ENCODE data around the gene ATOH8.

- TF ChIP-seq FOXM1 (IDR thresholded peaks at IDR 0.05; ENCODE audit: borderline replicate concordance, low read depth) (no peak), MAX (IDR thresholded peaks at IDR 0.05) (no peak), RAD21 (IDR thresholded peaks at IDR 0.05; ENCODE audit: low read depth) (no peak), YY1 (IDR thresholded peaks at IDR 0.05; ENCODE audit: low read depth) (no peak), TEAD4 (IDR thresholded peaks at IDR 0.05) (no peak), EP300 (IDR thresholded peaks at IDR 0.05; ENCODE audit: borderline replicate concordance) (no peak), TAF1 (IDR thresholded peaks at IDR 0.05; ENCODE audit: low read depth) (no peak)
- TF ChIP-seq, protein P1, sequence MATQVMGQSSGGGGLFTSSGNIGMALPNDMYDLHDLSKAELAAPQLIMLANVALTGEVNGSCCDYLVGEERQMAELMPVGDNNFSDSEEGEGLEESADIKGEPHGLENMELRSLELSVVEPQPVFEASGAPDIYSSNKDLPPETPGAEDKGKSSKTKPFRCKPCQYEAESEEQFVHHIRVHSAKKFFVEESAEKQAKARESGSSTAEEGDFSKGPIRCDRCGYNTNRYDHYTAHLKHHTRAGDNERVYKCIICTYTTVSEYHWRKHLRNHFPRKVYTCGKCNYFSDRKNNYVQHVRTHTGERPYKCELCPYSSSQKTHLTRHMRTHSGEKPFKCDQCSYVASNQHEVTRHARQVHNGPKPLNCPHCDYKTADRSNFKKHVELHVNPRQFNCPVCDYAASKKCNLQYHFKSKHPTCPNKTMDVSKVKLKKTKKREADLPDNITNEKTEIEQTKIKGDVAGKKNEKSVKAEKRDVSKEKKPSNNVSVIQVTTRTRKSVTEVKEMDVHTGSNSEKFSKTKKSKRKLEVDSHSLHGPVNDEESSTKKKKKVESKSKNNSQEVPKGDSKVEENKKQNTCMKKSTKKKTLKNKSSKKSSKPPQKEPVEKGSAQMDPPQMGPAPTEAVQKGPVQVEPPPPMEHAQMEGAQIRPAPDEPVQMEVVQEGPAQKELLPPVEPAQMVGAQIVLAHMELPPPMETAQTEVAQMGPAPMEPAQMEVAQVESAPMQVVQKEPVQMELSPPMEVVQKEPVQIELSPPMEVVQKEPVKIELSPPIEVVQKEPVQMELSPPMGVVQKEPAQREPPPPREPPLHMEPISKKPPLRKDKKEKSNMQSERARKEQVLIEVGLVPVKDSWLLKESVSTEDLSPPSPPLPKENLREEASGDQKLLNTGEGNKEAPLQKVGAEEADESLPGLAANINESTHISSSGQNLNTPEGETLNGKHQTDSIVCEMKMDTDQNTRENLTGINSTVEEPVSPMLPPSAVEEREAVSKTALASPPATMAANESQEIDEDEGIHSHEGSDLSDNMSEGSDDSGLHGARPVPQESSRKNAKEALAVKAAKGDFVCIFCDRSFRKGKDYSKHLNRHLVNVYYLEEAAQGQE (IDR thresholded peaks at IDR 0.05; ENCODE audit: low read depth): no peak
These were observed 32.1 kb upstream of the ATOH8 start for GRCh38 chr2:85721641-85722040.

Measured in Ishikawa (cell line).